Measurements from ENCODE around the gene SLC6A18. TPM values are rescaled to one million over a fixed set of nuclear protein-coding genes. Genes with fewer than 3 reads are reported as not detected.

Gene SLC6A18
- total and polyA plus RNA-seq, 2 of the 13 experiments (the other 11 are each of a cell fraction or from before 2014, with no cell fraction given), result not detected

DNA sequence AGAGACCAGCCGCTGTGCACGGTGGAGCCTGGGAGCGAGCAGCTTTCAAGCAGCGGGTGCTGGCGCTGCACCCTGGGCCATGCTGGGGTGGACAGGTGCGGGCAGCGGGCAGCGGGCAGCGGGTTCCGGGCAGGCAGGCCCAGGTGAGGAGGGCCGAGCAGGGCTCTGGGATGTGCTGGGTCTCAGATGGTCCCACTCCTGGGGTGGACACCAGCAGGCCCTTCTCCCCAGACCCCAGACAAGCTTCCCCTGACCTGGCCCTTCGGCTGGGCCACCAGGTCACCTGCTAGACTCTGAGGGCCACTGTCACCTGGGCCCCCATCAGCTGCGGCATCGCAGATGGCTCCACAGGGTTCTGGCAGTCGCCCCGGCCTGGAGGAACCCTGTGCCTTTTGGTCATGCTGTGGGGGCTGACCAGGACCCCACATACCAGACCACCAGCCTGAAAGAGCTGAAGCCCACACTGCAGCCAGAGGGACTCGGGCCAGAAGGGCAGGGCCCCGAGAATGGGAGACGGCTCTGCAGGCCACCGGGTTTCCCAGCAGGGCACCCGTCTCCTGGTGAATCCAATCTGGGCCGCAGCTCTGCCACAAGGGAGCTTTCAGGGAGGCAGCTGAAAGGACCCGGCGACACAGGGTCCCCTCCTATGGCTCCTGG lies 21.7 kb upstream of the SLC6A18 start:
- ChIA-PET CTCF (ENCODE audit: low intra/inter-chr PET ratio, low total read pairs) (interaction anchor here (2.1 to 2.9 kb wide), 2 partner anchors 30 to 35 kb away, joined by 24 read pairs; no protein-coding TSS in a partner anchor), POLR2A (no interaction called here)
- intact Hi-C loops (cut with micrococcal nuclease; ENCODE audit: unreplicated experiment) (loop anchor here (10.0 kb wide), 1 partner anchor 441 kb away; no protein-coding TSS in a partner anchor), in situ Hi-C loops (cut with HindIII; ENCODE audit: extremely low pct_ligation_motif_present, low pct_unique_long_range_greater_than_20kb) (no loop called here)
- no peak for FAIRE-seq
- TF ChIP-seq ZNF234 (CRISPR knock-in tag; conservative IDR thresholded peaks at IDR 0.05) (no peak), ZNF512 (CRISPR knock-in tag; IDR thresholded peaks at IDR 0.05) (no peak), ARID2 (CRISPR knock-in tag; IDR thresholded peaks at IDR 0.05; ENCODE audit: borderline replicate concordance) (no peak), ATF2 (CRISPR knock-in tag; IDR thresholded peaks at IDR 0.05) (no peak), ZNF547 (CRISPR knock-in tag; IDR thresholded peaks at IDR 0.05) (no peak), ZNF776 (CRISPR knock-in tag; IDR thresholded peaks at IDR 0.05) (no peak), EZH2 (conservative IDR thresholded peaks at IDR 0.05; ENCODE audit: low read depth, low read length) (no peak), MED13 (CRISPR knock-in tag; IDR thresholded peaks at IDR 0.05) (no peak), RAD51 (IDR thresholded peaks at IDR 0.05; ENCODE audit: borderline replicate concordance) (no peak), ZNF343 (CRISPR knock-in tag; IDR thresholded peaks at IDR 0.05) (no peak), TBX2 (CRISPR knock-in tag; IDR thresholded peaks at IDR 0.05; ENCODE audit: borderline replicate concordance) (no peak), CHD2 (IDR thresholded peaks at IDR 0.05; ENCODE audit: low read depth, low read length) (no peak), SAP130 (CRISPR knock-in tag; IDR thresholded peaks at IDR 0.05; ENCODE audit: low read depth) (no peak), ZNF749 (CRISPR knock-in tag; IDR thresholded peaks at IDR 0.05; ENCODE audit: borderline replicate concordance) (no peak), ZNF720 (CRISPR knock-in tag; IDR thresholded peaks at IDR 0.05) (no peak), TARDBP (CRISPR knock-in tag; IDR thresholded peaks at IDR 0.05) (no peak), RCOR2 (CRISPR knock-in tag; IDR thresholded peaks at IDR 0.05) (no peak), ZNF280D (CRISPR knock-in tag; IDR thresholded peaks at IDR 0.05) (no peak)
- TF ChIP-seq, protein P1, sequence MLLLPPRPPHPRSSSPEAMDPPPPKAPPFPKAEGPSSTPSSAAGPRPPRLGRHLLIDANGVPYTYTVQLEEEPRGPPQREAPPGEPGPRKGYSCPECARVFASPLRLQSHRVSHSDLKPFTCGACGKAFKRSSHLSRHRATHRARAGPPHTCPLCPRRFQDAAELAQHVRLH (CRISPR knock-in tag; IDR thresholded peaks at IDR 0.05; ENCODE audit: borderline replicate concordance, low read depth), result no peak
- no peak overlapping the region for H3K9ac ChIP-seq (ENCODE audit: insufficient read depth, low read depth, low read length)
- no TSS peak for BruUV-seq (replicated peaks)
- H2AFZ ChIP-seq (ENCODE audit: low read length), result no peak overlapping the region
- WGBS (ENCODE audit: low lambda C conversion rate), result no CpG with 5 or more reads among the region's 24 CpGs
- H3K79me2 ChIP-seq (ENCODE audit: insufficient read depth, low read length), result no peaks in the 10 kb centered on the region
- H3K9me3 ChIP-seq (ENCODE audit: low read length), result no peaks in the 10 kb centered on the region
- H3K4me1 ChIP-seq (ENCODE audit: insufficient read depth, low read length), result peaks cover 44% of the 10 kb centered on the region
- peaks cover 13 to 76% of the 10 kb centered on the region in 2 experiments for H3K27me3 ChIP-seq (ENCODE audit: control insufficient read depth in 1 of 2, insufficient read depth in 2 of 2, low read length in 2 of 2)
- H3K36me3 ChIP-seq (replicated peaks in 1 of 2; ENCODE audit: control insufficient read depth in 1 of 2, insufficient read depth in 2 of 2, low read length in 2 of 2), result no peaks in the 10 kb centered on the region
- no peak for ATAC-seq
- H3K4me2 ChIP-seq (ENCODE audit: low read depth, low read length), result no peak overlapping the region
- H3K27ac ChIP-seq (ENCODE audit: extremely low read length, insufficient read depth, low read length), result no peak overlapping the region
- no peak overlapping the region for H3K4me3 ChIP-seq (replicated peaks in 1 of 3; ENCODE audit: insufficient read depth in 1 of 3, low read depth in 2 of 3, low read length in 3 of 3)
- H4K20me1 ChIP-seq (ENCODE audit: insufficient read depth, low read length), result no peaks in the 10 kb centered on the region
- DNase-seq (ENCODE audit: low spot score), result no peak

All from HepG2 (cell line).